IPS-NIHi7 (cell line): ENCODE results near the gene PPIP5K1.
"Not testable (repeated sequence)": the region's sequence is repeated elsewhere in the genome, so short reads cannot be mapped to it uniquely, and the experiment has no call there.

Experiments
- DNase-seq: peaks from one replicate; pipeline ENCODE4 v3.0.0; 2012; ENCODE audit warnings: mixed read lengths; ENCODE audit errors: extremely low spot score

Gene PPIP5K1

DNA sequence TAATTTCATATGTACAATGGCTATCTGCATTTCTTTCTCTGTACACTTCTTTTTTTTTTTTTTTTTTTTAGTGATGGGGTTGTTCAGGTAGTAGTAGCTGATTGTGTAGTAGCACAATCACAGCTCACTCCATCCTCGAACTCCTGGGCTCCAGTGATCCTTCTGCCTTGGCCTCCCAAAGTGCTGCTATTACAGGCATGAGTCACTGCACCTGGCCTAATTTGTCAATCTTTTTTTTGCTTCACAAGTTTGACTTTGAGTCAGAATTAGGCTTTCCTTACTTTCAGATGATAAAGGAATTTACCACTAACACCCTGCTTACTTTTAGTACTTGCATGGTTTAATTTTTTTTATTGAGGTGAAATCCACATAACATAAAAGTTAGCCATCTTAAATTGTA lies 44.6 kb downstream of the PPIP5K1 start:
- DNase-seq = no peak

DNA sequence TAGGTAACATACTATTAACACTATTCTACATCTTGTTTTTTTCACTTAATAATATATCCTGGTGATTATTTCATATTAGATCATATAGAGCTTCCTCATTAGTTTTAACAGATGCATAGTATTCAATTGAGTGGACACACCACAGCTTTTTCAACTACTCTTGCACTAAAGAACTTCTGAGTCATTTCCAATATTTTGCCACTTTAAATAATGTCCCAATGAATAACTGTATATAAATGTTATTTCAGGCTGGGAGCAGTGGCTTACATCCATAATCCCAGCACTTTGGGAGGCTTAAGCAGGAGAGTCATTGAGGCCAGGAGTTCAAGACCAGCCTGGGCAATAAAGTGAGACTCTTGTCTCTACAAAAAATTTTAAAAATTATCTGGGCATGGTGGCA lies 45.7 kb downstream of the PPIP5K1 start:
- no peak for DNase-seq

DNA sequence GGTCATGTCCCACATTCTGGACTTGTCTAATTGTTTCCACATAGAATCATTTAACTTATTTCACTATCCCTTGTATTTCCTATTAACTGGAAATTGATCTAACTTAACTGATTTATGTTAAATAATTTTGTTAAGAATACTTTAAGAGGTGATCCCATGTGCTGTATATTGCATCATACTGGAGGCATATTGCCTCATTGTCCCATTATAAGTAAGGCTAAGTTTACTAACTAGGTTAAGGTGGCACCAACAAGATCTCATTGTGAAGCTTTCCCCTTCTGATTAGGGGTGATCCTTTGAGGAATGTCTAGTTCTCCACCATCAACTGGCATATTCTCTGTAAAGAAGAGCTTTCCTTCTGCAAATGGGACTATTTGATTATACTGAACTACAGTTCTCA lies 48.2 kb downstream of the PPIP5K1 start:
- DNase-seq = no peak

DNA sequence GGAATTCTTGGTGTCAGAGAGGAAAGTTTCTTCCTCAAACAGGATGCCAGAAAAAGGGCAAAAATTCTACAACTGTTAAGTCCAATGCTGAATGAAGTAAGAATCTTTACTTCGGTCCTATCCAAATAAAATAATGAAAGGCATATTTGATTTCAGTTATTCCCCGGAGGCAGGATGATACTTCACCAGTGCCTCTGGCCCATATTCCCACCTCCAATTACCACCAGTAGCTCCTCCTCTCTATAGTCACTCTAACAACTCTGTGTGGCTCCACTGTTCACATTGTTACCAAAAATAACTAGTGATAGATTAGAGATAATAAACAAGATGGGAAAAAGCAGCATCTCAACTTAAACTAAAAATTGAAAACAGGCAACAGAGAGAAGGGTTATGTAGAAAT lies 51.9 kb downstream of the PPIP5K1 start:
- DNase-seq = no peak

DNA sequence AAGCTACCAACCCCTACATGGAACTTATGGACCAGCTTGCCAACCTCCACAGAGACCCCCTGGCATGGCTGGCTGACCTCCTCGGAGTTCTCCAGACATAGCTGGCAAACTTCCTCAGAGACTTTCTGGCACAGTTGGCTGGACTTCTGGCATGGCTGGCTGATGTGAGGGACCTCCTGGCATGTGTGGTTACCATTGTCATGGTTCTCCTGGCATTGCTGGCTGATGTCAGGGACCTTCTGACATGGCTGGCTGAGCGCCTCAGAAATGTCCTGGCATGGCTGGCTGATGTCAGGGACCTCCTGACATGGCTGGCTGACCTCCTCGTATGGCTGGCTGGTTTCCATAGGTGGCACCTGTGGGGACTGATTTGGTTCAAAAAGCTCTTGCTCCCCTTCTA lies 55.1 kb downstream of the PPIP5K1 start:
- no peak for DNase-seq

DNA sequence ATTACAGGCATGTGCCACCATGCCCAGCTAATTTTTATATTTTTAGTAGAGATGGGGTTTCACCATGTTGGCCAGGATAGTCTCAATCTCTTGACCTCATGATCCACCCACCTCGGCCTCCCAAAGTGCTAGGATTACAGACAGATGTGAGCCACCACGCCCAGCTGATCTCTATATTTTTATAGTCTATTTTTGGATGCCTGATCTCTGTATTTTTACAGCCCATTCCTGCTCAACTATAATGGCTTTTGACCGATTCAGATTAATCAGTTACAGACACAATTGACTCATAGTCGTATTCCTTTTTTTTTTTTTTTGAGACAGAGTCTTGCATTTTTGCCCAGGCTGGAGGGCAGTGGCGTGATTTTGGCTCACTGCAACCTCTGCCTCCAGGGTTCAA lies 57.2 kb downstream of the PPIP5K1 start:
- DNase-seq = not testable (repeated sequence)

DNA sequence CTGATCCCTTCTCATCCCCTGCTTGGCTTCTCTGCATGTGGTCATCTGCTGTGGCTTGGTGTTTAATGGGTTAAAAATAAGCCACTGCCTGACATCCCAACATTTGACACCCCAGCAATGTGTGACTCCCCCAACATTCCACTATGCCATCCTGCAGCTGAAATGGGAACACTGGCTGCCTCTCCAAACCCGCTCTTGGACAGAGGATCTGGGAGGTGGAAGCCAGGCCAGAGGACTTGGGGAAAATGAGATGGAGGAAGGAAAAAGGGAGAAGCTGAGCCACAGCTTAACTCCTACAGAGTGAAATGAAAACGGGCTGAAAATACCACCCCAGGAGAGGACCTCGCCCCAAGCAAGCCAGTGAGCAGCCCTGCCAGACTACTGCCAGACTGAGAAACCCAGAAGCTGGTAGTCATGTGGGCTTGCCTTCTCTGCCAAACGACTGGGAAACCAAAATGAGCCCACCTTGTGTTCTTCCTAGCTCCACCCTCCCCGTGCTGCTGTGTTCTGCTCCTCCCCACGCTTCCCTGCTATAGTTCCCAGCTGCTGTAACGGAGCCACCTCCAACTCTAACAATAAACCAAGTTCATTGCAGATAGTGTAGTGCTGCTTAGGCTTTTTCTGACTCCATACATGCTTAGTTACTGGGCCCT lies 58.9 kb downstream of the PPIP5K1 start:
- DNase-seq = no peak

DNA sequence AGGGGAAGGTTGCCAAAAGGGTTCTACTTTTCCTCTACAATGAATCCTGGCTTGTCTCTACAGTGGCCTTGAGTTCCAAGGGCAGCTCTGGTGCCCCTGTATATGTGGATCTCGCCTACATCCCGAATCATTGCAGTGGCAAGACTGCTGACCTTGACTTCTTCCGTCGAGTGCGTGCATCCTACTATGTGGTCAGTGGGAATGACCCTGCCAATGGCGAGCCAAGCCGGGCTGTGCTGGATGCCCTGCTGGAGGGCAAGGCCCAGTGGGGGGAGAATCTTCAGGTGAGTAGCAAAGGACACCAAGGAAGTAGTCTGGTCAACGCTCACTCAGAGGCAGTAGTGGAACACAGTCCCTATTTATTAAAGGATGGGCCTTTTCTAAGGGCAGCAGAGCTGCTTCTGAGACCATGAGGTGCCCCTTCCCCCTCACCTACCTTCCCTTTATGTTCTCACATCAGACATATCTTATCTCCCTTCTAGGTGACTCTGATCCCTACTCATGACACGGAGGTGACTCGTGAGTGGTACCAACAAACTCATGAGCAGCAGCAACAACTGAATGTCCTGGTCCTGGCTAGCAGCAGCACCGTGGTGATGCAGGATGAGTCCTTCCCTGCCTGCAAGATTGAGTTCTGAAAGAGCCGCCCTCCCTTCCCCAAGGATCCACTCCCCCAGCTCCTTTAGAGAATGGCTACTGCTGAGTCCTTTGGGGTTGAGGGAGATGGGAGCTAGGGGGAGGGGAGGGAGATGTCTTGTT lies 60.2 kb downstream of the PPIP5K1 start:
- no peak for DNase-seq

DNA sequence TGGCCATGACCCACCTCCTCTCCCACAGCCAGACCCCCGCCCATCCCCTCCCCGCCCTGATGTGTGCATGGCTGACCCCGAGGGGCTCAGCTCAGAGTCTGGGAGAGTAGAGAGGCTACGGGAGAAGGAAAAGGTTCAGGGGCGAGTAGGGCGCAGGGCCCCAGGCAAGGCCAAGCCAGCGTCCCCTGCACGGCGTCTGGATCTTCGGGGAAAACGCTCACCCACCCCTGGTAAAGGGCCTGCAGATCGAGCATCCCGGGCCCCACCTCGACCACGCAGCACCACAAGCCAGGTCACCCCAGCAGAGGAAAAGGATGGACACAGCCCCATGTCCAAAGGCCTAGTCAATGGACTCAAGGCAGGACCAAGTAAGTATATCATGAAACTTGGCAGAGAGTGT lies 60.9 kb downstream of the PPIP5K1 start:
- no peak for DNase-seq

DNA sequence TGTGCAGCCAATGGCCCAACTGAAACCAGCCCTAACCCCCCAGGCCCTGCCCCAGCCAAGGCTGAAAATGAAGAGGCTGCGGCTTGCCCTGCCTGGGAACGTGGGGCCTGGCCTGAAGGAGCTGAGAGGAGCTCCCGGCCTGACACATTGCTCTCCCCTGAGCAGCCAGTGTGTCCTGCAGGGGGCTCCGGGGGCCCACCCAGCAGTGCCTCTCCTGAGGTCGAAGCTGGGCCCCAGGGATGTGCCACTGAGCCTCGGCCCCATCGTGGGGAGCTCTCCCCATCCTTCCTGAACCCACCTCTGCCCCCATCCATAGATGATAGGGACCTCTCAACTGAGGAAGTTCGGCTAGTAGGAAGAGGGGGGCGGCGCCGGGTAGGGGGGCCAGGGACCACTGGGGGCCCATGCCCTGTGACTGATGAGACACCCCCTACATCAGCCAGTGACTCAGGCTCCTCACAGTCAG lies 61.4 kb downstream of the PPIP5K1 start:
- DNase-seq = no peak

DNA sequence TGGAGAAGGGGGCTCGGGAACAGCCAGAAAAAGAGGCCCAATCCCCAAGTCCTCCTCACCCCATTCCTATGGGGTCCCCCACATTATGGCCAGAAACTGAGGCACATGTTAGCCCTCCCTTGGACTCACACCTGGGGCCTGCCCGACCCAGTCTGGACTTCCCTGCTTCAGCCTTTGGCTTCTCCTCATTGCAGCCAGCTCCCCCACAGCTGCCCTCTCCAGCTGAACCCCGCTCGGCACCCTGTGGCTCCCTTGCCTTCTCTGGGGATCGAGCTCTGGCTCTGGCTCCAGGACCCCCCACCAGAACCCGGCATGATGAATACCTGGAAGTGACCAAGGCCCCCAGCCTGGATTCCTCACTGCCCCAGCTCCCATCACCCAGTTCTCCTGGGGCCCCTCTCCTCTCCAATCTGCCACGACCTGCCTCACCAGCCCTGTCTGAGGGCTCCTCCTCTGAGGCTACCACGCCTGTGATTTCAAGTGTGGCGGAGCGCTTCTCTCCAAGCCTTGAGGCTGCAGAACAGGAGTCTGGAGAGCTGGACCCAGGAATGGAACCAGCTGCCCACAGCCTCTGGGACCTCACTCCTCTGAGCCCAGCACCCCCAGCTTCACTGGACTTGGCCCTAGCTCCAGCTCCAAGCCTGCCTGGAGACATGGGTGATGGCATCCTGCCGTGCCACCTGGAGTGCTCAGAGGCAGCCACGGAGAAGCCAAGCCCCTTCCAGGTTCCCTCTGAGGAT lies 62.0 kb downstream of the PPIP5K1 start:
- DNase-seq = no peak

DNA sequence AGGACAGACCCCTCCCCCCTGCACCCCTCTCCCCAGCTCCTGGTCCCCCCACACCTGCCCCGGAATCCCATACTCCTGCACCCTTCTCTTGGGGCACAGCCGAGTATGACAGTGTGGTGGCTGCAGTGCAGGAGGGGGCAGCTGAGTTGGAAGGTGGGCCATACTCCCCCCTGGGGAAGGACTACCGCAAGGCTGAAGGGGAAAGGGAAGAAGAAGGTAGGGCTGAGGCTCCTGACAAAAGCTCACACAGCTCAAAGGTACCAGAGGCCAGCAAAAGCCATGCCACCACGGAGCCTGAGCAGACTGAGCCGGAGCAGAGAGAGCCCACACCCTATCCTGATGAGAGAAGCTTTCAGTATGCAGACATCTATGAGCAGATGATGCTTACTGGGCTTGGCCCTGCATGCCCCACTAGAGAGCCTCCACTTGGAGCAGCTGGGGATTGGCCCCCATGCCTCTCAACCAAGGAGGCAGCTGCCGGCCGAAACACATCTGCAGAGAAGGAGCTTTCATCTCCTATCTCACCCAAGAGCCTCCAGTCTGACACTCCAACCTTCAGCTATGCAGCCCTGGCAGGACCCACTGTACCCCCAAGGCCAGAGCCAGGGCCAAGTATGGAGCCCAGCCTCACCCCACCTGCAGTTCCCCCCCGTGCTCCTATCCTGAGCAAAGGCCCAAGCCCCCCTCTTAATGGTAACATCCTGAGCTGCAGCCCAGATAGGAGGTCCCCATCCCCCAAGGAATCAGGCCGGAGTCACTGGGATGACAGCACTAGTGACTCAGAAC lies 62.8 kb downstream of the PPIP5K1 start:
- DNase-seq = no peak

DNA sequence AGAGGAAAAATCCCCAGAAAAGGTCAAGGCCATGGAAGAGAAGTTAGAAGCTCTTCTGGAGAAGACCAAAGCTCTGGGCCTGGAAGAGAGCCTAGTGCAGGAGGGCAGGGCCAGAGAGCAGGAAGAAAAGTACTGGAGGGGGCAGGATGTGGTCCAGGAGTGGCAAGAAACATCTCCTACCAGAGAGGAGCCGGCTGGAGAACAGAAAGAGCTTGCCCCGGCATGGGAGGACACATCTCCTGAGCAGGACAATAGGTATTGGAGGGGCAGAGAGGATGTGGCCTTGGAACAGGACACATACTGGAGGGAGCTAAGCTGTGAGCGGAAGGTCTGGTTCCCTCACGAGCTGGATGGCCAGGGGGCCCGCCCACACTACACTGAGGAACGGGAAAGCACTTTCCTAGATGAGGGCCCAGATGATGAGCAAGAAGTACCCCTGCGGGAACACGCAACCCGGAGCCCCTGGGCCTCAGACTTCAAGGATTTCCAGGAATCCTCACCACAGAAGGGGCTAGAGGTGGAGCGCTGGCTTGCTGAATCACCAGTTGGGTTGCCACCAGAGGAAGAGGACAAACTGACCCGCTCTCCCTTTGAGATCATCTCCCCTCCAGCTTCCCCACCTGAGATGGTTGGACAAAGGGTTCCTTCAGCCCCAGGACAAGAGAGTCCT lies 63.6 kb downstream of the PPIP5K1 start:
- DNase-seq = no peak

DNA sequence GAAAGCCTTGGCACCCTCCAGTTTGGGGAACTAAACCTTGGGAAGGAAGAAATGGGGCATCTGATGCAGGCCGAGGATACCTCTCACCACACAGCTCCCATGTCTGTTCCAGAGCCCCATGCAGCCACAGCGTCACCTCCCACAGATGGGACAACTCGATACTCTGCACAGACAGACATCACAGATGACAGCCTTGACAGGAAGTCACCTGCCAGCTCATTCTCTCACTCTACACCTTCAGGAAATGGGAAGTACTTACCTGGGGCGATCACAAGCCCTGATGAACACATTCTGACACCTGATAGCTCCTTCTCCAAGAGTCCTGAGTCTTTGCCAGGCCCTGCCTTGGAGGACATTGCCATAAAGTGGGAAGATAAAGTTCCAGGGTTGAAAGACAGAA lies 64.9 kb downstream of the PPIP5K1 start:
- no peak for DNase-seq

DNA sequence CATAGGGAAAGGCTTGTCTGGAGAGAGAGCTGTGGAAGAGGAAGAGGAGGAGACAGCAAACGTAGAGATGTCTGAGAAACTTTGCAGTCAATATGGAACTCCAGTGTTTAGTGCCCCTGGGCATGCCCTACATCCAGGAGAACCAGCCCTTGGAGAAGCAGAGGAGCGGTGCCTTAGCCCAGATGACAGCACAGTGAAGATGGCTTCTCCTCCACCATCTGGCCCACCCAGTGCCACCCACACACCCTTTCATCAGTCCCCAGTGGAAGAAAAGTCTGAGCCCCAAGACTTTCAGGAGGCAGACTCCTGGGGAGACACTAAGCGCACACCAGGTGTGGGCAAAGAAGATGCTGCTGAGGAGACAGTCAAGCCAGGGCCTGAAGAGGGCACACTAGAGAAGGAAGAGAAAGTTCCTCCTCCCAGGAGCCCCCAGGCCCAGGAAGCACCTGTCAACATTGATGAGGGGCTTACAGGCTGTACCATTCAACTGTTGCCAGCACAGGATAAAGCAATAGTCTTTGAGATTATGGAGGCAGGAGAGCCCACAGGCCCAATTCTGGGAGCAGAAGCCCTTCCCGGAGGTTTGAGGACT lies 65.7 kb downstream of the PPIP5K1 start:
- no peak for DNase-seq

DNA sequence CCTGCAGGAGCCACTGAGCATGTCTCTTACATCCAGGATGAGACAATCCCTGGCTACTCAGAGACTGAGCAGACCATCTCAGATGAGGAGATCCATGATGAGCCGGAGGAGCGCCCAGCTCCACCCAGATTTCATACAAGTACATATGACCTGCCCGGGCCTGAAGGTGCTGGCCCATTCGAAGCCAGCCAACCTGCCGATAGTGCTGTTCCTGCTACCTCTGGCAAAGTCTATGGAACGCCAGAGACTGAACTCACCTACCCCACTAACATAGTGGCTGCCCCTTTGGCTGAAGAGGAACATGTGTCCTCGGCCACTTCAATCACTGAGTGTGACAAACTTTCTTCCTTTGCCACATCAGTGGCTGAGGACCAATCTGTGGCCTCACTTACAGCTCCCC lies 66.4 kb downstream of the PPIP5K1 start:
- DNase-seq = no peak

DNA sequence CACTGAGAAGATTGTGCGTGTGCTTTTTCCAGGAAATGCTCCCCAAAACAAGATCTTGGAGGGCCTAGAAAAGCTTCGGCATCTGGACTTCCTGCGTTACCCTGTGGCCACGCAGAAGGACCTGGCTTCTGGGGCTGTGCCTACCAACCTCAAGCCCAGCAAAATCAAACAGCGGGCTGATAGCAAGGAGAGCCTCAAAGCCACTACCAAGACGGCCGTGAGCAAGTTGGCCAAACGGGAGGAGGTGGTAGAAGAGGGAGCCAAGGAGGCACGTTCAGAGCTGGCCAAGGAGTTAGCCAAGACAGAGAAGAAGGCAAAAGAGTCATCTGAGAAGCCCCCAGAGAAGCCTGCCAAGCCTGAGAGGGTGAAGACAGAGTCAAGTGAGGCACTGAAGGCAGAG lies 67.8 kb downstream of the PPIP5K1 start:
- DNase-seq = no peak

DNA sequence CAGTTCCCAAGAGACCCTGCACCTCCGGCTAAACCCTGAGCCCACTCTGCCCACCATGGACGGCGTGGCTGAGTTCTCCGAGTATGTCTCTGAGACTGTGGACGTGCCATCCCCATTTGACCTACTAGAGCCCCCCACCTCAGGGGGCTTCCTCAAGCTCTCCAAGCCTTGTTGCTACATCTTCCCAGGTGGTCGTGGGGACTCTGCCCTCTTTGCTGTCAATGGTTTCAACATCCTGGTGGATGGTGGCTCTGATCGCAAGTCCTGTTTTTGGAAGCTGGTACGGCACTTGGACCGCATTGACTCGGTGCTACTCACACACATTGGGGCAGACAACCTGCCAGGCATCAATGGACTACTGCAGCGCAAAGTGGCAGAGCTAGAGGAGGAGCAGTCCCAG lies 68.6 kb downstream of the PPIP5K1 start:
- no peak for DNase-seq

DNA sequence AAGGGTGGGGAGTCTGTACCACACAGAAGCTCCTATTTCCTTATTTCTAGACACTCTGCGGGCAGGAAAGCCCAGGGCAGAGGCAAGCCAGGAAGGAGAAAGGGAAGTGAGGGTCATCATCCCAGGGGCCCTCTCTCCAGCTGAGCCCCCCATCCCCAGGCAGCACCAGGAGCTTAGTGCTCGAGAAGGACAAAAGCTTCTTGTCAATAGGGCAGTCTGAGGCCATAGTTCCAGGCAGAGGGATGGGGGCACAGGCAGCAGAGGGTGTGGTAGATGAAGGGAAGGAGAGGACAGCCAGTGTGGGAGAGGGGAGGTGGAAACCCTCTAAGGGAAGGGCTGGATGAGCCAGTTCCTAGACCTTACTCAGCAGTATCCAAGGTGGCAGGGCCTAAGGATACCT lies 69.9 kb downstream of the PPIP5K1 start:
- no peak for DNase-seq

DNA sequence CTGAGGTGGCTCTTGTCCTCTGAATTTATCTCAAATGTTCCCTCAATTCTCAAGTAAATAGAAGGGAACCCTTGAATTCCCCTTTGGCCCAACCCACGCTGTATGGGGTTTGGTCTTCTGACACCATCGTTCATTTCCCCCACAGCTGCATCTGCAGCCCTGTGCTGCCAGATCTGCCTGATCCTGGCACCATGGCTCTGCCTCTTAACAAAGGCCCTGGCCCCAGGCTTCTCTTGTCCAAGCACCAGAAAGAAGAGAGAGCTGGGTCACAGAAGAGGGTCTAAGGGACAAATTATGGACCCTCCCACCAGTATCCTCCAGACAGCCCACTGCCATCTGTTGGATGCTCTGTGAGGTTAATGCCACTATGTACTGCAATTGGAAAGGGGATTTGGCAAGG lies 70.8 kb downstream of the PPIP5K1 start:
- DNase-seq = no peak

DNA sequence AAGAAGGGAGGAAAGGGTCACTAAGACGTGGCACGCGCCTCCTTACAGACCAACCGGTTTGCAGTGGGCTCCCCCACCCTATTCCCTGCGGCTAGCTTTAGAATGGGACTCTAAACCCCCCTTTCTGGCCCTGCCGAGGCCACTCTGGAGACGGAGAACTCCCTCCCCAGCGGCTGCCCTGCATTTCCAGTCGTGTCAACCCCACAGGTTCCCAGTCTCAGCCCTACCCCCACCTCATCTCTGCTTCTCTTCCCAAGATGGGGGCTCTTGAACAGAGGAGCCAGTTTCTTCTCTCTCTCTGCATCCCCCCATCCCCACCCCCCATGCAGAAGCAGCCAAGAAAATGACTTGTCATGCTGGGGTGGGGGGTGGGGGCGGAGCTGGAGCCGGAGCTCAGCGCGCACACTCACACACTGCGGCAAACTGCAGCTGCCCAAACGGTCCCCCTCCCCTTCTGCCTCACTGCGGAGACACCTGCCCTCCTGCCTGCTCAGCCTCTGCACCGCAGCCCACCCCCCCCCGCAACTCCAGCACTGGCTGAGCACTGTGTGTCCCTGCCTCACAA lies 71.7 kb downstream of the PPIP5K1 start:
- peak; percentile 77 for DNase-seq
